NB4 (cell line): ENCODE data around the gene PPP1R9B.
A peak's percentile ranks its signal among the peaks of the same experiment; 100 is the strongest.

Experiments
- CTCF ChIP-seq: IDR thresholded peaks from one replicate; pipeline ENCODE4 v1.5.1; 2012; ENCODE audit warnings: low read depth, low read length
- POLR2A ChIP-seq: IDR thresholded peaks from 2 replicates; pipeline ENCODE4 v1.6.1; 2011; ENCODE audit warnings: mild to moderate bottlenecking; ENCODE audit not compliant: insufficient read length; ENCODE audit errors: extremely low read depth

GRCh38 chr17:50111673-50112655 is 38.5 kb downstream of the PPP1R9B start:
- TF ChIP-seq CTCF (peak; percentile 2), POLR2A (no peak)
